Uterus (tissue), 4 donors: ENCODE results near the gene FAM107A. TPM values are rescaled to one million over a fixed set of nuclear protein-coding genes. Genes with fewer than 3 reads are reported as not detected.

Experiments
- DNase-seq, 2 donors: peaks; one replicate each; pipeline ENCODE4 v3.0.0-alpha.2; 2019 to 2020
- H3K27ac ChIP-seq, 2 donors: fragments of 200-600 bp; sonication (generic); 1 replicate in 1 of 2; 2 replicates in 1 of 2; pipeline ENCODE4 v1.5.1; 2016 to 2018
- H3K27me3 ChIP-seq, 2 donors: fragments of 200-600 bp; sonication (generic); one replicate each; pipeline ENCODE4 v1.5.1; 2018 to 2019; ENCODE audit warnings: control low read depth in 1 of 2
- H3K36me3 ChIP-seq, 2 donors: fragments of 200-600 bp; sonication (generic); one replicate each; pipeline ENCODE4 v1.5.1; 2019; ENCODE audit warnings: control low read depth in 1 of 2
- H3K4me1 ChIP-seq, 2 donors: fragments of 200-600 bp; sonication (generic); one replicate each; pipeline ENCODE4 v1.5.1; 2018 to 2019; ENCODE audit warnings: control low read depth in 1 of 2
- H3K4me3 ChIP-seq, 2 donors: fragments of 200-600 bp; sonication (generic); 1 replicate in 1 of 2; 2 replicates in 1 of 2; pipeline ENCODE4 v1.5.1; 2018 to 2019; ENCODE audit warnings: mild to moderate bottlenecking in 1 of 2
- H3K9me3 ChIP-seq, 2 donors: fragments of 200-600 bp; sonication (generic); one replicate each; pipeline ENCODE4 v1.5.1; 2019; ENCODE audit warnings: control low read depth in 1 of 2
- POLR2A ChIP-seq, 2 donors: fragments of 450-650 bp; IDR thresholded peaks; one replicate each; pipeline ENCODE4 v1.6.1; 2016; ENCODE audit warnings: antibody characterized with exemption in 2 of 2, mild to moderate bottlenecking in 1 of 2, moderate library complexity in 1 of 2
- intact Hi-C: fragments of 100-400 bp; cut with DNase I; formaldehyde crosslinking; loops from one replicate; pipeline ENCODE4 v1.15.1; 2023; ENCODE audit warnings: low total_unique reads
- total RNA-seq, 4 donors: library from RNA; depleted of rRNA in 3 of 4; stranded (reverse); fragments of >200 nt in 3 of 4; gene quantifications; one replicate each; pipeline versions ENCODE4 v1.1.0 to v1.2.4, GENCODE V29; 2014 to 2023
- TF ChIP-seq, protein P1 (sequence below), 4 experiments: fragments of 200-600 bp in 2 of 4; fragments of 450-650 bp in 2 of 4; sonication (generic) in 2 of 4; IDR thresholded peaks; one replicate each; pipeline ENCODE4 v1.5.1; 2016 to 2019; ENCODE audit warnings: antibody characterized with exemption in 4 of 4, mild to moderate bottlenecking in 2 of 4, moderate library complexity in 1 of 4
- donor health status: DM: yes; HTN: yes; CAD: no.

FAM107A gene
- total RNA-seq, 4 donors from 2014 or later, result 16.2 to 140 (median 61.2) TPM

DNA sequence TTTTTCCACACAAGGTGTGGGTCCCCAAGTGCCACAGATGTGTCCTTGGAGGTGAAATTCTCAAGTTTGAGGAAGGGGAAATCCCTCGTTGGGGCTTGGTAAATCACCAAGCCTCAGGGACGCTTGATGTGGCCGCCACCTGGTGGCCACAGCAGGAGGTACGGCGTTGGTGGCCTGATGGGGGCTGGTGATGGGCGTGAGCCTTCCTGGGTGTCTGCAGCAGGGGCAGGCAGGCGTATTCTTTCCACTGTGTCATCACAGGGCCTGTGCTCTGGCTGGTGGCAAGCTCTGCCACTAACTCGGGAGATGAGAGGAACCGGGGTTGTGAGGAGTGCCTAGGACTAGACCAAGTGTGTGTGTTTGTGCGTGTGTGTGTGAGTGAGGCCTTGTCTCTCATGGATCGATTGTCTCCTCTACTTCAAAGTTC is 44.4 kb downstream of the FAM107A start:
- TF ChIP-seq POLR2A (IDR thresholded peaks at IDR 0.05), result no peak
- TF ChIP-seq, protein P1, sequence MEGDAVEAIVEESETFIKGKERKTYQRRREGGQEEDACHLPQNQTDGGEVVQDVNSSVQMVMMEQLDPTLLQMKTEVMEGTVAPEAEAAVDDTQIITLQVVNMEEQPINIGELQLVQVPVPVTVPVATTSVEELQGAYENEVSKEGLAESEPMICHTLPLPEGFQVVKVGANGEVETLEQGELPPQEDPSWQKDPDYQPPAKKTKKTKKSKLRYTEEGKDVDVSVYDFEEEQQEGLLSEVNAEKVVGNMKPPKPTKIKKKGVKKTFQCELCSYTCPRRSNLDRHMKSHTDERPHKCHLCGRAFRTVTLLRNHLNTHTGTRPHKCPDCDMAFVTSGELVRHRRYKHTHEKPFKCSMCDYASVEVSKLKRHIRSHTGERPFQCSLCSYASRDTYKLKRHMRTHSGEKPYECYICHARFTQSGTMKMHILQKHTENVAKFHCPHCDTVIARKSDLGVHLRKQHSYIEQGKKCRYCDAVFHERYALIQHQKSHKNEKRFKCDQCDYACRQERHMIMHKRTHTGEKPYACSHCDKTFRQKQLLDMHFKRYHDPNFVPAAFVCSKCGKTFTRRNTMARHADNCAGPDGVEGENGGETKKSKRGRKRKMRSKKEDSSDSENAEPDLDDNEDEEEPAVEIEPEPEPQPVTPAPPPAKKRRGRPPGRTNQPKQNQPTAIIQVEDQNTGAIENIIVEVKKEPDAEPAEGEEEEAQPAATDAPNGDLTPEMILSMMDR (IDR thresholded peaks at IDR 0.05), result peak; percentile 79 to 88 (median 83)
- H3K4me1 ChIP-seq, result peaks cover 0 to 10% of the 10 kb centered on the region in 2 donors
- no peaks in the 10 kb centered on the region for H3K27me3 ChIP-seq
- peak; percentile 51 to 65 for DNase-seq
- no peak overlapping the region for H3K27ac ChIP-seq
- H3K9me3 ChIP-seq, result no peaks in the 10 kb centered on the region
- no peak overlapping the region for H3K4me3 ChIP-seq
- H3K36me3 ChIP-seq, result no peaks in the 10 kb centered on the region
- intact Hi-C loops, result no loop called here

DNA sequence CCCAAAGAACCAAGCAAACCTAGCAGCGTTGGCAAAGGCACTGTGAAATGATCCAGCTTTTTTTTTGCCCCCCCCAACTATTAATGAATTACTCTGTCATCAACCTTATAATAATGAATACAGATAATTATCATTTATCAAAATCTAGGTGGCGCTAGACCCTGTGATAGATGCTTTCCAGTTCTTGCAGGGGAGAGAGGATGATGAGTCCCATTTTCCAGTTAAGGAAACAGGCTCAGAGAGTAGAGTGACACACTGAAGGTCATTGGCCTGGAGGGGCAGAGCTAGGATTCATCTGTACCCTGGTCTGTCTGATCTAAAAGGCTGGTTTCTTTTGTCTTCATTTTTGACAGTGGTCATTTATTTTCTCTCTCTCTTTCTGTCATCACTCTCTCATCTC is 45.2 kb downstream of the FAM107A start:
- H3K36me3 ChIP-seq, result no peaks in the 10 kb centered on the region
- H3K27ac ChIP-seq, result no peak overlapping the region
- intact Hi-C loops, result no loop called here
- TF ChIP-seq, protein P1 (IDR thresholded peaks at IDR 0.05), result no peak
- TF ChIP-seq POLR2A (IDR thresholded peaks at IDR 0.05), result no peak
- H3K27me3 ChIP-seq, result no peaks in the 10 kb centered on the region
- H3K9me3 ChIP-seq, result no peaks in the 10 kb centered on the region
- H3K4me3 ChIP-seq, result no peak overlapping the region
- peaks cover 0 to 10% of the 10 kb centered on the region in 2 donors for H3K4me1 ChIP-seq
- no peak for DNase-seq

DNA sequence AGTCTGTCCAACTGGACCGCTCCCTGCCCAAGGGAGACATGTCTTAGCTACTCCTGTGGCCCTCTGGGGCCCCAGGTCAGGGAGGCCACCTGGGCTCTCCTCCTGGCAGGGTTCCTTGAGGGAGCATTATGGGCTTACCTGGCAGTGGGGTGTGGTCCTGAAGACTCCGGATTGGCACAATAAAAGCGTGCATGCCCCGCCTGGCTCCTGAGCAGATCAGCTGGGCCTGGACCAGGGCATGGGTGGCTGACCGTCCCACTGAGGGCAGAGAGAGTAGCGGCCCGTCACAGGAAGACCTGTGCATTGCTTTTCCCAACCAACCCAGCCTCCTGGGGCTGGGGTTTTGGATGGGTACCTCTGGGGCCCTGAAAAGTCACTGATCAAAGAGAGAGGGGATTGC is 45.6 kb downstream of the FAM107A start:
- Histone ChIP-seq H3K36me3 (no peaks in the 10 kb centered on the region), H3K9me3 (no peaks in the 10 kb centered on the region), H3K4me3 (no peak overlapping the region), H3K4me1 (peaks cover 0 to 10% of the 10 kb centered on the region in 2 donors), H3K27me3 (no peaks in the 10 kb centered on the region), H3K27ac (no peak overlapping the region)
- intact Hi-C loops, result no loop called here
- DNase-seq, result no peak
- TF ChIP-seq, protein P1 (IDR thresholded peaks at IDR 0.05), result no peak
- no peak for TF ChIP-seq POLR2A (IDR thresholded peaks at IDR 0.05)

DNA sequence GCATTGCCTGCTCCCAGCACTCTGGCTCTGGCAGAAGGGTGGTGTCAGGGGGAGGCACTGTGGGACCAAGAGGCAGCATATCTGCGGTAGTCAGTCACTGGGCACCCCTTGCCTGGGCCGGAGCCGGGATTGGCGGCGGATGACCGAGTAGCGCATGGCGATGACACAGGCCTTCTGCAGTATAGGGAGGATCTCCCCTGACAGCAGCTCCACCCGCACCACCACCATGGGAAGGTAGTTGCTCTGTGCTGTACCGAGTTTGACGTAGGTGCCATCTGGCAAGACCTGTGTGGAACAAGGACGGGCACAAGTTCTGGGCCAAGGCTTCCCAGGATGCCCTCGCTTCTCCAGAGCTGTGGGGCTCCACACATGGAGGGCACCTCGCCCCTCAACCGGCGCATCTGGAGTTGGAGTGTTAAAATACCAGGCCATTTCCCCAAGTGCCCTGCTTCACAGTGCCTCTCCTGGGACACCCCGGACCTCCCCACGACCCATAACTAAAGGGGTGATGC is 46.8 kb downstream of the FAM107A start:
- no peak for DNase-seq
- no peaks in the 10 kb centered on the region for H3K27me3 ChIP-seq
- H3K27ac ChIP-seq, result no peak overlapping the region
- H3K4me3 ChIP-seq, result no peak overlapping the region
- intact Hi-C loops, result no loop called here
- H3K36me3 ChIP-seq, result no peaks in the 10 kb centered on the region
- TF ChIP-seq, protein P1 (IDR thresholded peaks at IDR 0.05), result no peak
- no peak for TF ChIP-seq POLR2A (IDR thresholded peaks at IDR 0.05)
- no peaks in the 10 kb centered on the region for H3K4me1 ChIP-seq
- no peaks in the 10 kb centered on the region for H3K9me3 ChIP-seq

DNA sequence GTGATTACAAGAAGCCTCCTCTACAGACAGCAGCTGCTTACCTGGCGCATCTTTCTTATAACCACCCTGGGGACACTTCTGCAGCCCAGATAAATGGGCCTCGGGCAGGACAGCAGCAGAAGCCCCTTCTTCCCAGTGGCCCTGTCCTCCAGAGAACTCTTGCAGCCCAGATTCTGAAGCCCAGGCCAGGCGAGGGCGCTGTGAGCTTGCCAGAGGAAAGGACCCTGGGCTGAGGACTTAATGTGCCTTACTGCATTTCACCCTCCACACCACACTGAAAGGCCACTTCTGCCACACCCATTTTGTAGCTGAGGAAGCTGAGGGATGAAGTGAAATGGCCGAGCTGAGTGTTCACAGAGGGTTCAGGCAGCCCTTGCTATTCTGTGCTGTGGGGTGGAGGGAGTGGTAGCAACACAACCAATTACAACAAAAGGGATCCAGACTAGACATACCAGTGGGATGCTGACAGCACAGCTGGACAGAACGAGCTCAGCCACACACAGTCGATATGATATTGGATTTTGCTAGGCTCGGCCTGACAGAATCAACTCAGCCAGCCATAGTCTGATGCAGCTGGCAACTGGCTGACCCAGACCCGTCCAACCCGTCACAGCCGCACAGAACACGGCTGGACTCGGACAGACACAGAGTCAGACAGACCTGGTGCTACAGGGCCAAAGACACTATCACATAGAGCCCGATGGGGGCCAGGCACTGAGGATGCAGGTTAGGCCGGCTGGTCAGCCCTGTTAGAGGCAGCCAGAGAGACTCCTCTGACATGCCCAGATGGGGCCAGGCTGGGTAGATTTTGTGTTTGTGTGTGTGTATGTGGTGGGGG is 47.5 kb downstream of the FAM107A start:
- intact Hi-C loops, result no loop called here
- H3K9me3 ChIP-seq, result no peaks in the 10 kb centered on the region
- DNase-seq, result no peak
- H3K4me1 ChIP-seq, result no peaks in the 10 kb centered on the region
- H3K27ac ChIP-seq, result no peak overlapping the region
- no peaks in the 10 kb centered on the region for H3K27me3 ChIP-seq
- H3K4me3 ChIP-seq, result no peak overlapping the region
- no peaks in the 10 kb centered on the region for H3K36me3 ChIP-seq
- TF ChIP-seq POLR2A (IDR thresholded peaks at IDR 0.05), result no peak
- TF ChIP-seq, protein P1 (IDR thresholded peaks at IDR 0.05), result no peak
